Hematopoietic multipotent progenitor cell treated with erythropoietin and hydrocortisone succinate and interleukin-3 and kit ligand, for 17 days (in vitro differentiated cells): ENCODE results near the gene TMEM61.
"Not testable (repeated sequence)": the region's sequence is repeated elsewhere in the genome, so short reads cannot be mapped to it uniquely, and the experiment has no call there.

Experiments
- DNase-seq: peaks from one replicate; pipeline ENCODE4 v3.0.0-alpha.2; 2015; ENCODE audit warnings: low spot score

Gene TMEM61

GRCh38 chr1:55001311-55001710 lies 20.9 kb downstream of the TMEM61 start:
- no peak for DNase-seq

GRCh38 chr1:55002686-55003085 lies 22.3 kb downstream of the TMEM61 start:
- no peak for DNase-seq

- no peak for DNase-seq
Observed at GRCh38 chr1:55005351-55006140, 25.1 kb downstream of the TMEM61 start.

GRCh38 chr1:55006931-55007330 lies 26.5 kb downstream of the TMEM61 start:
- no peak for DNase-seq

- no peak for DNase-seq
Observed at GRCh38 chr1:55007625-55008024, 27.2 kb downstream of the TMEM61 start.

- no peak for DNase-seq
Observed at GRCh38 chr1:55010194-55010886, 29.9 kb downstream of the TMEM61 start.

GRCh38 chr1:55010887-55011217 lies 30.4 kb downstream of the TMEM61 start:
- DNase-seq: no peak

GRCh38 chr1:55012661-55013060 lies 32.2 kb downstream of the TMEM61 start:
- no peak for DNase-seq

- DNase-seq: no peak
Observed at GRCh38 chr1:55015123-55015522, 34.7 kb downstream of the TMEM61 start.

- DNase-seq: no peak
Observed at GRCh38 chr1:55015731-55016620, 35.5 kb downstream of the TMEM61 start.

- DNase-seq: no peak
Observed at GRCh38 chr1:55018395-55018794, 38.0 kb downstream of the TMEM61 start.

- peak; percentile 48 for DNase-seq
Observed at GRCh38 chr1:55021942-55022546, 41.6 kb downstream of the TMEM61 start.

GRCh38 chr1:55024163-55024562 lies 43.7 kb downstream of the TMEM61 start:
- DNase-seq: not testable (repeated sequence)

GRCh38 chr1:55026682-55027081 lies 46.3 kb downstream of the TMEM61 start:
- not testable (repeated sequence) for DNase-seq

GRCh38 chr1:55031098-55031497 lies 50.7 kb downstream of the TMEM61 start:
- not testable (repeated sequence) for DNase-seq

- DNase-seq: no peak
Observed at GRCh38 chr1:55033265-55033614, 52.8 kb downstream of the TMEM61 start.

- no peak for DNase-seq
Observed at GRCh38 chr1:55034476-55035133, 54.2 kb downstream of the TMEM61 start.

GRCh38 chr1:55035904-55036303 lies 55.5 kb downstream of the TMEM61 start:
- DNase-seq: no peak

GRCh38 chr1:55037733-55038551 lies 57.5 kb downstream of the TMEM61 start:
- DNase-seq: no peak

- no peak for DNase-seq
Observed at GRCh38 chr1:55038552-55038838, 58.1 kb downstream of the TMEM61 start.

GRCh38 chr1:55038974-55039341 lies 58.5 kb downstream of the TMEM61 start:
- DNase-seq: no peak
